ENCODE measurements around the gene POLA1. TPM values are rescaled to one million over a fixed set of nuclear protein-coding genes. Genes with fewer than 3 reads are reported as not detected.

POLA1 gene
- total RNA-seq, 1 donor from 2014 or later: 7.4 TPM

- Histone ChIP-seq H3K36me3 (ENCODE audit: control insufficient read depth, insufficient read depth, low read length) (no peaks in the 10 kb centered on the region), H3K4me3 (ENCODE audit: low read depth, low read length) (peak overlapping the region; percentile 36), H3K27me3 (ENCODE audit: control insufficient read depth, insufficient read depth, low read length) (peaks cover 15% of the 10 kb centered on the region)
- TF ChIP-seq CTCF (IDR thresholded peaks at IDR 0.05; ENCODE audit: insufficient read depth, low read length, severe bottlenecking): no peak
- FAIRE-seq: no peak
- peak; percentile 17 for DNase-seq (ENCODE audit: low read depth)
Measured at GRCh38 chrX:25003066-25003849, 309.5 kb downstream of the POLA1 start.

- no peak for FAIRE-seq
- no peak for TF ChIP-seq CTCF (IDR thresholded peaks at IDR 0.05; ENCODE audit: insufficient read depth, low read length, severe bottlenecking)
- Histone ChIP-seq H3K4me3 (ENCODE audit: low read depth, low read length) (no peak overlapping the region), H3K27me3 (ENCODE audit: control insufficient read depth, insufficient read depth, low read length) (peaks cover 15% of the 10 kb centered on the region), H3K36me3 (ENCODE audit: control insufficient read depth, insufficient read depth, low read length) (no peaks in the 10 kb centered on the region)
- no peak for DNase-seq (ENCODE audit: low read depth)
Measured at GRCh38 chrX:25004040-25004439, 310.3 kb downstream of the POLA1 start.

- DNase-seq (ENCODE audit: low read depth) (no peak), FAIRE-seq (no peak)
- H3K4me3 ChIP-seq (ENCODE audit: low read depth, low read length): no peak overlapping the region
- no peak for TF ChIP-seq CTCF (IDR thresholded peaks at IDR 0.05; ENCODE audit: insufficient read depth, low read length, severe bottlenecking)
- no peaks in the 10 kb centered on the region for H3K36me3 ChIP-seq (ENCODE audit: control insufficient read depth, insufficient read depth, low read length)
- H3K27me3 ChIP-seq (ENCODE audit: control insufficient read depth, insufficient read depth, low read length): peaks cover 15% of the 10 kb centered on the region
Measured at GRCh38 chrX:25004485-25005032, 310.8 kb downstream of the POLA1 start.

GRCh38 chrX:25005034-25005381 is 311.3 kb downstream of the POLA1 start:
- Histone ChIP-seq H3K36me3 (ENCODE audit: control insufficient read depth, insufficient read depth, low read length) (no peaks in the 10 kb centered on the region), H3K27me3 (ENCODE audit: control insufficient read depth, insufficient read depth, low read length) (peaks cover 17% of the 10 kb centered on the region), H3K4me3 (ENCODE audit: low read depth, low read length) (no peak overlapping the region)
- no peak for DNase-seq (ENCODE audit: low read depth)
- no peak for FAIRE-seq
- no peak for TF ChIP-seq CTCF (IDR thresholded peaks at IDR 0.05; ENCODE audit: insufficient read depth, low read length, severe bottlenecking)

- Histone ChIP-seq H3K4me3 (ENCODE audit: low read depth, low read length) (no peak overlapping the region), H3K36me3 (ENCODE audit: control insufficient read depth, insufficient read depth, low read length) (no peaks in the 10 kb centered on the region), H3K27me3 (ENCODE audit: control insufficient read depth, insufficient read depth, low read length) (peaks cover 20% of the 10 kb centered on the region)
- no peak for FAIRE-seq
- no peak for DNase-seq (ENCODE audit: low read depth)
- TF ChIP-seq CTCF (IDR thresholded peaks at IDR 0.05; ENCODE audit: insufficient read depth, low read length, severe bottlenecking): no peak
Measured at GRCh38 chrX:25005382-25006185, 311.9 kb downstream of the POLA1 start.
